H1 (cell line): ENCODE results near the gene SHCBP1.

Experiments
- BRCA1 ChIP-seq: IDR thresholded peaks from 2 replicates; pipeline ENCODE4 v1.6.1; 2012; ENCODE audit warnings: low read depth, low read length, improper control_type of control experiment
- CBX5 ChIP-seq: fragments of 300-800, 300-1000 bp; sonication (generic); IDR thresholded peaks from 2 replicates; pipeline ENCODE4 v1.7.1; 2016; ENCODE audit warnings: antibody characterized with exemption, low read length, low read depth
- CEBPB ChIP-seq: IDR thresholded peaks from 2 replicates; pipeline ENCODE4 v1.6.1; 2012; ENCODE audit warnings: low read depth, low read length
- CTCF ChIP-seq, 3 experiments: IDR thresholded peaks; 1 replicate in 2 of 3; 2 replicates in 1 of 3; pipeline versions ENCODE4 v1.5.1 to v1.6.1; 2011; ENCODE audit warnings: low read length in 3 of 3, mild to moderate bottlenecking in 3 of 3, inconsistent platforms in 2 of 3, low read depth in 1 of 3, moderate library complexity in 1 of 3; ENCODE audit not compliant: insufficient read depth in 1 of 3; ENCODE audit errors: control extremely low read depth in 1 of 3
- EP300 ChIP-seq, 2 experiments: IDR thresholded peaks; 1 replicate in 1 of 2; 2 replicates in 1 of 2; pipeline ENCODE4 v1.6.1; 2011 to 2012; ENCODE audit warnings: low read depth in 2 of 2, low read length in 2 of 2, mild to moderate bottlenecking in 2 of 2, borderline replicate concordance in 1 of 2, inconsistent platforms in 1 of 2, moderate library complexity in 1 of 2
- EZH2 ChIP-seq: fragments of 200-600 bp; sonication (generic); IDR thresholded peaks from 2 replicates; pipeline ENCODE4 v1.7.1; 2012; ENCODE audit warnings: low read depth, mild to moderate bottlenecking, moderate library complexity, low read length, inconsistent platforms; ENCODE audit not compliant: severe bottlenecking
- GABPA ChIP-seq: IDR thresholded peaks from 2 replicates; pipeline ENCODE4 v1.6.1; 2011; ENCODE audit warnings: mild to moderate bottlenecking, low read length, moderate library complexity, borderline replicate concordance; ENCODE audit not compliant: insufficient read depth
- HDAC2 ChIP-seq, 2 experiments: fragments of 300-600 bp in 1 of 2; sonication (generic) in 1 of 2; IDR thresholded peaks; 2 replicates each; pipeline ENCODE4 v1.6.1; 2011 to 2012; ENCODE audit warnings: low read depth in 2 of 2, low read length in 2 of 2, mild to moderate bottlenecking in 2 of 2, moderate library complexity in 2 of 2, borderline replicate concordance in 1 of 2, inconsistent platforms in 1 of 2
- JUN ChIP-seq: IDR thresholded peaks from 2 replicates; pipeline ENCODE4 v1.6.1; 2011; ENCODE audit warnings: low read depth, mild to moderate bottlenecking, improper control_type of control experiment, low read length
- POLR2A ChIP-seq, 2 experiments: IDR thresholded peaks; 1 replicate in 1 of 2; 2 replicates in 1 of 2; pipeline ENCODE4 v1.6.1; 2011; ENCODE audit warnings: low read depth in 2 of 2, low read length in 2 of 2, mild to moderate bottlenecking in 2 of 2; ENCODE audit errors: control extremely low read depth in 1 of 2
- POLR2AphosphoS5 ChIP-seq: IDR thresholded peaks from 2 replicates; pipeline ENCODE4 v1.6.1; 2011; ENCODE audit warnings: low read depth, low read length
- RXRA ChIP-seq: IDR thresholded peaks from 2 replicates; pipeline ENCODE4 v1.6.1; 2011; ENCODE audit warnings: low read depth, mild to moderate bottlenecking, low read length, moderate library complexity; ENCODE audit not compliant: insufficient read depth
- TAF7 ChIP-seq: optimal IDR thresholded peaks from 2 replicates; pipeline ENCODE3; 2011; ENCODE audit warnings: low read depth, mild to moderate bottlenecking, inconsistent platforms, low read length, moderate library complexity, borderline replicate concordance
- USF2 ChIP-seq: IDR thresholded peaks from 2 replicates; pipeline ENCODE4 v1.6.1; 2011; ENCODE audit warnings: low read length, improper control_type of control experiment

- TF ChIP-seq JUN (no peak), CBX5 (no peak), POLR2AphosphoS5 (no peak), CTCF (IDR thresholded peaks at IDR 0.05; ENCODE audit: control extremely low read depth in 1 of 3, insufficient read depth in 1 of 3, low read depth in 1 of 3, low read length in 3 of 3) (no peak), USF2 (no peak), EP300 (IDR thresholded peaks at IDR 0.05; ENCODE audit: borderline replicate concordance in 1 of 2, low read depth in 2 of 2, low read length in 2 of 2) (no peak), GABPA (no peak), HDAC2 (IDR thresholded peaks at IDR 0.05; ENCODE audit: borderline replicate concordance in 1 of 2, low read depth in 2 of 2, low read length in 2 of 2) (no peak), BRCA1 (no peak), POLR2A (IDR thresholded peaks at IDR 0.05; ENCODE audit: control extremely low read depth in 1 of 2, low read depth in 2 of 2, low read length in 2 of 2) (no peak), EZH2 (no peak), TAF7 (no peak), RXRA (no peak), CEBPB (no peak)
Observed at GRCh38 chr16:46649588-46650253, 28.5 kb upstream of the SHCBP1 start.
